Esophagus muscularis mucosa (tissue), 4 donors: ENCODE measurements around the gene MAP2K6.

Experiments used
- CTCF ChIP-seq, 3 experiments: fragments of 200-600 bp in 2 of 3; fragments of 450-650 bp in 1 of 3; sonication (generic) in 2 of 3; IDR thresholded peaks; one replicate each; pipeline ENCODE4 v1.5.1; 2017 to 2019; ENCODE audit warnings: antibody characterized with exemption in 3 of 3, mild to moderate bottlenecking in 2 of 3, moderate library complexity in 1 of 3
- EP300 ChIP-seq: sonication (generic); formaldehyde crosslinking; IDR thresholded peaks from one replicate; pipeline ENCODE4 v1.6.1; 2017; ENCODE audit warnings: antibody characterized with exemption
- POLR2A ChIP-seq: fragments of 450-650 bp; IDR thresholded peaks from one replicate; pipeline ENCODE4 v1.6.1; 2017; ENCODE audit warnings: antibody characterized with exemption, moderate library complexity, mild to moderate bottlenecking, low read depth
- POLR2AphosphoS5 ChIP-seq, 2 donors: sonication (generic); formaldehyde crosslinking; IDR thresholded peaks; one replicate each; pipeline ENCODE4 v1.6.1; 2017; ENCODE audit warnings: antibody characterized with exemption in 2 of 2

GRCh38 chr17:69533481-69534234, 119.2 kb downstream of the MAP2K6 start:
- TF ChIP-seq EP300 (no peak), CTCF (IDR thresholded peaks at IDR 0.05) (no peak), POLR2A (no peak), POLR2AphosphoS5 (IDR thresholded peaks at IDR 0.05) (no peak)
